ENCODE results near the gene MOB2.

Gene MOB2

DNA sequence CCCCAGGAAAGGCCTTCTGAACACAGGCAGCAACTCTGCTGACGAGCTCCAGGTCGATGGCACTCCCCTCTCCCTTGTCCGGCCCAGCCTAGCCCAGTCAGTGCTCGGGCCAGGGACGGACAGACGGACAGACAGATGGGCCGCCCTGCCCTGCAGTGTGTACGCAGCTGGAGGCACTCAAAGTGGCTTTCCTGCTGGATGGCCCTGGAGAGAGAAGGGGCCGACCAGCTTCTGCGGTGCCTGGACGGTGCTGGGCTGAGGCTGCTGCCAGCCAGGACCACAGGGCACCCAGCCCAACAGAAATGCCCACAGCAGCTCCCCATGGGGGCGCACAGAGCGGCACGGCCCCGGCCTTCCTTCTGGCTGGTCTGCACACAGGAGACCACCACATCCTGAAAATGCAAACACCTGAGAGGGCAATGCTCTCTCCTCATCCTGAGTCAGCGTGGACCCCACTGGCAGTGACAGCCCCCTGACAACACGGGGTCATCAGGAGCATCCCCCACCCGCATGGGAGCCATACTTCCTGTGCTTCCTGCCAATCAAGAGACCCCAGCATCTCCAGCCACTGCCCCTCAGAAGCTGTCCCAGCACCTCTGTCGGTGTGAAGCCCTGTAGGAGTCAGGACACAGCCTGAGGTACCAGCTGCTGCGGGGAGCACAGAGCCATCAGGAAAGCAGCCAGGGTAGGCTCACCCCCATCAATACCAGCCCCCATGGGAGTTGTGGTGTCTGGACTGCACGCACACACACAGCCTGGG is 692 bp upstream of the MOB2 start:
- DNase-seq (ENCODE audit: low read depth, low spot score): no peak

DNA sequence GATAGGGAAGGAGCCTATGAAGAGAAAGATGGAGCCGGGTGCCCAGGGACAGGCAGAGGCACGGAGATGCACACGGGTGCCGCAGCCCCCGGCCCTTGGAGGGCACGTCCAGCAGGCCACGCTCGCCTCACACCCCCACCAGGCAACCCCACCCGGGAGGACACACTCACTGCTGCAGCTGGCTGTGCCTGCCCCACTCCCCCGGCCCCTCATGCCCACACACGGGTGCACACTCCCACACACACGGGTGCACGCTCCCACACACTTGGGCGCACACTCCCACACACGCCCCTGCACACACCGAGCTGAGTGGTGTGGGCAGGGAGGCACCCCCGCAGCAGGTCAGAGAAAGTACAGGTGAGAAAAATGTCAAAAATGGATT is 1.1 kb downstream of the MOB2 start:
- no peak for DNase-seq (ENCODE audit: low read depth, low spot score)

DNA sequence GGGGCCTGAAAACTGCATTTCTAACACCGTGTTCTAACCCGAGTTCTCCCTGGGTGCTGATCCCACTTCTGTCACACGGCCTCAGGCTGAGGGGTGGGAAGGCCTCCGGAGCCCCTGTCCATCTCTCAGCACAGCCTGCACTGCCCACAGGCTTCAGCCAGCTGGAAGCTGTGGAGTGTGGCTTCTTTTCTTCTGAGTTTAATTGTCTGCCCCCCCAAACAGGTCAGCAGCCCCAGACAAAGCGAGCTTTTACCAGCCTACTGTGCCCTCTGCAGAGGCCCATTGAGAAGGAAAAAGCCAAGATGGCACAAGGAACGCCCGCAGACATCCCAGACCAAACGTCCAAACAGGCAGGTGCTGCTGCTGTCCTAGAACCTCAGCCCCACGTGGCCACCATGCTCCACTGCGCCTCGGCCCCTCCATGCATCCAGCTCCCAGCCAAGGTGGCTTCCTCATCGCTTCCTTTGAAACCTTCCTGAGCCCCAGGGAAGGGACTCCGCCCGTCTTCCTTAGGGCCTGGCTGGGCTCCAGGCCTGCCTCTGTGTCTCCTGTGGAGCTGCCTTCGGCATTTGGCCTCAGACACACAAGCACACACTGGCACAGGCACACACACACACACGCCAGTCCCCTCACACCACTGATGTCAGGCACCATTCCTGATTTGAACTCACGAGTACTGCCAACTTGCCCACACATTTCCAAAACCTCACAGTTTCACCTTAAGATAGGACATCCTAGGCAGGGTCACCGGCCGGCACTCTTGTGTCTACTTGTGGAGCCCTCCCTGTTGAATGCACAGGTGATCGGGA is 1.7 kb downstream of the MOB2 start:
- DNase-seq (ENCODE audit: low read depth, low spot score): no peak

DNA sequence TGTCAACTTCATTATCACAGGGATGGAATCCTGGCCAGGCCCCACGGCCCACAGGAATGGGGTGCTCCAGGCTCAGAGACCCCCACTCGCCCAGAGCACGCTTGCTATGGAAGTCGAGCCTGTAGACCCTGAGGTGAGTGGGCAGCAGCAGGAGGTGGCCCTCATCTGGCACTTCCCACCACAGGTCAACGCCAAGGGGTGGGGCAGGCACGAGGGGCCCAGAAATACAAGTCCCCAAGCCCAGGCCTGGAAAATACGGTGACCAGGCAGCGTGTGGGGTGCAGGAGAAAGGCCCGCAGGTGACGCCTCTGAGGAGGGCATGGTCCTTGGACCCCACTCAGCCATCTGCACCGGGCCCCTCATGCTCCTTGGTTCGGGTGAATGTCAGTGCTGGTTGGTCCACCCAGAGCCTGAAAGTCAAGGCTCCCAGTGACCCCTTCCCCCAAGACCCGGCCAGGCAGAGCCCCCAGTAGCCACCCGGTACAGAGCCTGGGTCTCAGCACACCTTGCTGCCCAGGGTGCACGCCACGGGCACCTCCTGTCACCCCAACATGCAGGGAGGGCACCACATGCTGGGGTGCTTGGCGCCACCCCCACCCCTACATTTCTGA is 2.4 kb downstream of the MOB2 start:
- DNase-seq (ENCODE audit: low read depth, low spot score): no peak

DNA sequence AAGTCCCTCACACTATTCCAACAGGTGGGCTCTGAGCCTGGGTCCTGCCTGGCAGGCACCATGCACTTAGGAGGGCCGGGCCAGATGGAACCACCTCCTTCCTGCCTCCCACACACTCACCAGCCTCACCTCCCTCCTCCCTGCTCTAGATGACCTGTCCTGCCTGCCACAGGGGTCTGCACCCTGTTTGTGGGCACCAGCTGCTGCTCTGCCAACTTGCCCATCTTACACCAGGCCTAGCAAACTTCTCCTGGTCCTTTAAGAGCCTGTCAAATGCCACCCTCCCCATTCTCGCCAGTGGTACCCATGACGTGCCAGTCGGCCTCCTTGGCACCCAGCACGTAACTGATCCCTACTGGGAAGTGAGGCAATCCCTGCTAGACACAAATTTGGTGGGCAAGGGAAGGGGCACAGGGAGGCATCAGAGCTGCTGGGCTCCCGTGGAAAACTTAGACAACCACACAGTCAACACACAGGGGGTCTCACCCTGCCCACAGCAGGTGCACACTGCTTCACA is 3.1 kb downstream of the MOB2 start:
- DNase-seq (ENCODE audit: low read depth, low spot score): no peak

- DNase-seq (ENCODE audit: low read depth, low spot score): no peak
Measured at GRCh38 chr11:1482581-1483444, 3.8 kb downstream of the MOB2 start.

DNA sequence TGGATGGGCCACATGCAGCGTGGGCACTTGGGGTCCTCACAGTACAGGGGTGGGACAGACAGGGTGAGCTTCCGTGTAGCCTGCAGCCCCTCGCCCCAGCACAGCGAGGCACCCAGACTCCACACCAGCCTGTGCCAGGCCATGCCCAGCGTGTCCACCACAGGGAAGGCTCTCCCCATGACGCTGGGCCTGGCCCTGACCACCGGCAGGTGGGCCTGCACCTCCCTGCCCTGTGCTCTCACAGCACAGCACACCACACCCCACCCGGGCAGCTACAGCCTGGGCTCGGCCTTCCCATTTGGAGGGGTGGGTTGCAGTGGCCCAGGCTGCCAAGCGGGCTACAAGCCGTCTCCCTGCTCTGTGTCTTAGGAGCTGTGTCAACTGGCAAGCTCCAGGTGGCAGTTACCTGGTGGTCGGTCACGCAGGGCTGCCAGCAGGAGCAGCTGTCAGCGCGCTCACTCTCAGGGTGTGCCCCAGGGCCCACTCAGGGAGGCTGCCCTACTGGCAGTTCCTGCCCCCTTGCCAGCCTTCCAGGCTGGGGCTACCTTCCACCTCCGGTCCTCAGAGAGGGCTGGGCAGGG is 4.6 kb downstream of the MOB2 start:
- DNase-seq (ENCODE audit: low read depth, low spot score): no peak

- DNase-seq (ENCODE audit: low read depth, low spot score): no peak
Measured at GRCh38 chr11:1481483-1481825, 5.1 kb downstream of the MOB2 start.

DNA sequence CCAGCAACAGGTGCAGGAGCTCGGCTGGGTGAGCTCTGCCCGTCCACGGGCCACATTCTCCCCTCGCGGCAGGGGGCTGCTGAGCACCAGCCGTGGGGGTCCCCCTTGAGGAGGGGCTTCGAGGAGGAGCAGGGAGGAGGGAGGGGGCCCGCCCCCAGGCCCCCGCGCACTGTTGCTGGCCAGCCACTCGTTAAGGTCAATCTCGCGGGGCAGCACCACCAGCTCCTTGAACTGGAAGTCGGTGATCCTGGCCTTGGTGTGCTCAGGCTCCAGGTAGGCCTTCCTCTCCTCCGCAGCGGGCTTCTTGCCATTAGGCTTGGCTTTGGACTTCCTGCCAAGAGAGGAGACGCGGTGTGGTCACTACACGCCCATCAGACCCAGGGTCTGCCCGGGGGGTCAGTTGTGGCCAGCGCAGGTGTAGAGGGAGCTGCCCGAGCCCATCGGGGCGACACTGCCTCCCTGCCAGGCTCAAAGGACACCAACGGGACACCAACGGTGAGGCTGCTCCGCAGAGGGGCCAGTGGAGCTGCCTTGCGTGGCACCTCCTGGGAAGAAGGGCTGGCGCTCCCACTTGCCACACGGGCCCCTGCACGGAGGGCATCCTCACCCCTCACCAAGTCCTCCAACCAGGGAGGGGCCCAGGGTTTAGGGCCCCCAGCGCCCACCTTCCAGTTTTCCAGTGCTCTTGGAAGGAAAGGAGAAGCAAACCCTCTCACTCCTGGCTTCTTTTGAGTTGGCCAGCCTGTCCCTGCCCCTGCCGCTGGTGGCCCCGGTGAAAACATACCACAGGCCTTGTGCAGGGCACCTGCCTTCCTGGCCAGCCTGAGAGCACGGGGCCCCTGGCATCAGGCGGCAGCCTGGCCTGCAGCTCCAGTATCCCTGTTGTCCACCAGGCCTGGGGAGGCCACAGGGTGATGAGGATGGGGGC is 5.8 kb downstream of the MOB2 start:
- no peak for DNase-seq (ENCODE audit: low read depth, low spot score)

- DNase-seq (ENCODE audit: low read depth, low spot score): no peak
Measured at GRCh38 chr11:1480191-1480554, 6.4 kb downstream of the MOB2 start.

- DNase-seq (ENCODE audit: low read depth, low spot score): no peak
Measured at GRCh38 chr11:1479678-1480118, 6.9 kb downstream of the MOB2 start.

- no peak for DNase-seq (ENCODE audit: low read depth, low spot score)
Measured at GRCh38 chr11:1479006-1479677, 7.4 kb downstream of the MOB2 start.

- no peak for DNase-seq (ENCODE audit: low read depth, low spot score)
Measured at GRCh38 chr11:1478544-1478943, 8.0 kb downstream of the MOB2 start.

DNA sequence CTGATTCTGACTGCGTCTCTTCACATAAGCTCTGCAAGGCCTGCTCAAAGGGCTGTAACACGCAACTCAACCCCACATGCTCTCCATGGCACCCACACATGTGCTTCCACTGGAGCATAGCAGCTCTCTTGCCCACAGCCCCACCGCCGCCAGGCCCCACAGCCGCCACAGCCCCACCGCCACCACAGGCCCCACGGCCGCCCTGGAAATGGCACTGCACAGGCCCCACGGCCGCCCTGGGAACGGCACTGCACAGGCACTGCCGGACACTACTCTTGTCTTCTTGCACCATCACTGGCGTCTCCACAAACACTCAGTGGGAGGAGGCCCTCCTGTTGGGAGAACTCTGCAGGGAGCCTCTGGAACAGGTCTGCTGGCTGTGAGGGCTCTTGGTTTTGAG is 8.6 kb downstream of the MOB2 start:
- no peak for DNase-seq (ENCODE audit: low read depth, low spot score)

DNA sequence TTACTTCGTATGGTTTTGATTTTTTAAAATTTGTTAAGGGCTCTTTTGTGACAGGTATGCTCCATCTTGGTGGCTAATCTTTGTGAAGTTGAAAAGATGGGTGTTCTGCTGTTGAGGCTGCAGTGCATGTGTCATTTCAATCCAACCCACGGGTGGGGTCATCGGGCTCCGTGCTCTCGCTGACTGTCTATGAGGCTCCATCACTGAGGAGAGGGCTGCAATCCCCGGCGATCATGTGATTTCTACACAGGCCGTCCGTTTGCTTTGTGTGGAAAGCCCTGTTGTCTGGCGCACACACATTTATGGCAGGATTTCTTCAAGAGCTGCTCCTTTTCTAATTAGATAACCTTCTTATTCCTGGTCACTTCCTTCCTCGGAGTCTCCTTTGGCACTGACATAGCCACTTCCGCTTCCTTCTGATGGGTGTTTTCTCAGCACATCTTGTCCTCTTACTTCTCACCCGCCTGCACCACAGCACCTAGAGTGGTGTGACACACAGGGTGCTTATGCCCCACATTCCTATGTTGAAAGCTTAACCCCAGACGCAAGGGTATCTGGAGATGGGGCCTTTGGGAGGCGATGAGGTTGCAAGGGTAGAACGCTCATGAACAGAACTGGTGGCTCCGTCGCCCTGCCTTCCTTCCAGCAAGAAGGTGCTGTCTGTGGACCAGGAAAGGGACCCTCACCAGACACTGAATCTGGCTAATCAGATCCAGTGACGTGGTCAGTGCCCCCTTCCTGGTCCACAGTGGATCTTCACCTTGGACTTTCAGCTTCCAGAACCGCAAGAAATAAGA is 9.4 kb downstream of the MOB2 start:
- no peak for DNase-seq (ENCODE audit: low read depth, low spot score)

GRCh38 chr11:1475841-1476240 is 10.7 kb downstream of the MOB2 start:
- no peak for DNase-seq (ENCODE audit: low read depth, low spot score)

DNA sequence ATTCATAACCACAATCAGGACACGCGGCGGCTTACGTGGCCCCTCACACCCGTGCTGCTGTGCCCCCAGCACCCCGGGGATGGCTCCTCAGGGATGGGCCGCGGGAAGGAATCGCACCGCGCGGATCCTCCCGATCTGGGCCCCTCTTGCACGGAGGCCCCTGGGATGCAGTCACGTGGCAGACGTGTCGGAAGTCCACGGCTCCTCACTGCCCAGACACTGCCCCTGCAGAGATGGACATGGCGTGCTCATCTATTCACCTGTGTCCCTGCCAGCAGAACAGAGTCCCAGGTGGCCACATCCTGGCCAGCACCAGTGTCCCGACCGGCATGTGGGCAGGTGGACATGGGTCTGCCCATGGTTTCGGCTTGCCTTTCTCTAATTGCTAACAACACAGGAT is 12.8 kb downstream of the MOB2 start:
- no peak for DNase-seq (ENCODE audit: low read depth, low spot score)

GRCh38 chr11:1473011-1473628 is 13.5 kb downstream of the MOB2 start:
- DNase-seq (ENCODE audit: low read depth, low spot score): no peak
